Erythroblast (primary cell): ENCODE measurements around the gene MT1HL1.

Source experiments
- GATA1 ChIP-seq: IDR thresholded peaks from 2 replicates; pipeline ENCODE4 v1.6.1; 2011; ENCODE audit warnings: low read depth, mild to moderate bottlenecking, control low read depth, low read length, moderate library complexity
- POLR2A ChIP-seq: IDR thresholded peaks from 2 replicates; pipeline ENCODE4 v1.6.1; 2011; ENCODE audit warnings: mild to moderate bottlenecking, low read length

- no peak for TF ChIP-seq POLR2A
- TF ChIP-seq GATA1, result no peak
These were observed 37.6 kb downstream of the MT1HL1 start for GRCh38 chr1:236966636-236967035.
